H1 (cell line): ENCODE measurements around the gene NCF2.

Experiments
- CBX5 ChIP-seq: fragments of 300-800, 300-1000 bp; sonication (generic); IDR thresholded peaks from 2 replicates; pipeline ENCODE4 v1.7.1; 2016; ENCODE audit warnings: antibody characterized with exemption, low read length, low read depth
- CREB1 ChIP-seq: IDR thresholded peaks from 2 replicates; pipeline ENCODE4 v1.6.1; 2012; ENCODE audit warnings: inconsistent platforms
- EZH2 ChIP-seq: fragments of 200-600 bp; sonication (generic); IDR thresholded peaks from 2 replicates; pipeline ENCODE4 v1.7.1; 2012; ENCODE audit warnings: low read depth, mild to moderate bottlenecking, moderate library complexity, low read length, inconsistent platforms; ENCODE audit not compliant: severe bottlenecking
- HDAC2 ChIP-seq, 2 experiments: fragments of 300-600 bp in 1 of 2; sonication (generic) in 1 of 2; IDR thresholded peaks; 2 replicates each; pipeline ENCODE4 v1.6.1; 2011 to 2012; ENCODE audit warnings: low read depth in 2 of 2, low read length in 2 of 2, mild to moderate bottlenecking in 2 of 2, moderate library complexity in 2 of 2, borderline replicate concordance in 1 of 2, inconsistent platforms in 1 of 2
- JUN ChIP-seq: IDR thresholded peaks from 2 replicates; pipeline ENCODE4 v1.6.1; 2011; ENCODE audit warnings: low read depth, mild to moderate bottlenecking, improper control_type of control experiment, low read length
- POLR2AphosphoS5 ChIP-seq: IDR thresholded peaks from 2 replicates; pipeline ENCODE4 v1.6.1; 2011; ENCODE audit warnings: low read depth, low read length
- SP1 ChIP-seq: IDR thresholded peaks from 2 replicates; pipeline ENCODE4 v1.6.1; 2011; ENCODE audit warnings: low read depth, low read length
- SRF ChIP-seq: IDR thresholded peaks from 2 replicates; pipeline ENCODE4 v1.6.1; 2011; ENCODE audit warnings: mild to moderate bottlenecking, low read depth, low read length, moderate library complexity
- ZNF274 ChIP-seq: IDR thresholded peaks from 2 replicates; pipeline ENCODE4 v1.7.0; 2012; ENCODE audit warnings: low read length, borderline replicate concordance; ENCODE audit errors: extremely low read depth
- TF ChIP-seq, protein P1 (sequence below), 3 experiments: IDR thresholded peaks; 1 replicate in 2 of 3; 2 replicates in 1 of 3; pipeline versions ENCODE4 v1.5.1 to v1.6.1; 2011; ENCODE audit warnings: low read length in 3 of 3, mild to moderate bottlenecking in 3 of 3, inconsistent platforms in 2 of 3, low read depth in 1 of 3, moderate library complexity in 1 of 3; ENCODE audit not compliant: insufficient read depth in 1 of 3; ENCODE audit errors: control extremely low read depth in 1 of 3

DNA sequence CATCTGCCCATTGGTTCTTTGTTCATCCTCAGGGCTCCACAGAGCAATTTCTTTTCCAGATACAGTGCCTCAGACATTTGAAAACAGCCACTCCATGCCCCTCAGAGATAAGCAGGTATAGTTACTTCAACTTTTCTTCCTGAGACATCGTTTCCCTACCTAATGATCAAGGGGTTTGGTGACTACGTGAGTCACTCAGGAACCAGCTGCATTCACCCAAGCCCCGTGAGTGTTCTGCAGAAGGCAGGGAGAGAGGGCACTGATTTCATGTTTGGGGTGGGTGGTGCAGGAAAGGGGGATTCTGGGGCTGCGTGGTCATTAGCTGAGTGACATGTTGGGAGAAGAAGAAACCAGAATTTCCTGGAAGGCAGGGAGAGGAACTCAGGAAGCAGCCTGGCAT is 25.0 kb downstream of the NCF2 start:
- TF ChIP-seq JUN (no peak), CREB1 (no peak), POLR2AphosphoS5 (no peak), EZH2 (no peak), HDAC2 (IDR thresholded peaks at IDR 0.05; ENCODE audit: borderline replicate concordance in 1 of 2, low read depth in 2 of 2, low read length in 2 of 2) (no peak), SRF (no peak), CBX5 (no peak), SP1 (no peak), ZNF274 (no peak)
- TF ChIP-seq, protein P1, sequence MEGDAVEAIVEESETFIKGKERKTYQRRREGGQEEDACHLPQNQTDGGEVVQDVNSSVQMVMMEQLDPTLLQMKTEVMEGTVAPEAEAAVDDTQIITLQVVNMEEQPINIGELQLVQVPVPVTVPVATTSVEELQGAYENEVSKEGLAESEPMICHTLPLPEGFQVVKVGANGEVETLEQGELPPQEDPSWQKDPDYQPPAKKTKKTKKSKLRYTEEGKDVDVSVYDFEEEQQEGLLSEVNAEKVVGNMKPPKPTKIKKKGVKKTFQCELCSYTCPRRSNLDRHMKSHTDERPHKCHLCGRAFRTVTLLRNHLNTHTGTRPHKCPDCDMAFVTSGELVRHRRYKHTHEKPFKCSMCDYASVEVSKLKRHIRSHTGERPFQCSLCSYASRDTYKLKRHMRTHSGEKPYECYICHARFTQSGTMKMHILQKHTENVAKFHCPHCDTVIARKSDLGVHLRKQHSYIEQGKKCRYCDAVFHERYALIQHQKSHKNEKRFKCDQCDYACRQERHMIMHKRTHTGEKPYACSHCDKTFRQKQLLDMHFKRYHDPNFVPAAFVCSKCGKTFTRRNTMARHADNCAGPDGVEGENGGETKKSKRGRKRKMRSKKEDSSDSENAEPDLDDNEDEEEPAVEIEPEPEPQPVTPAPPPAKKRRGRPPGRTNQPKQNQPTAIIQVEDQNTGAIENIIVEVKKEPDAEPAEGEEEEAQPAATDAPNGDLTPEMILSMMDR (IDR thresholded peaks at IDR 0.05; ENCODE audit: control extremely low read depth in 1 of 3, insufficient read depth in 1 of 3, low read depth in 1 of 3, low read length in 3 of 3) = no peak
